IMR-90 (cell line): ENCODE measurements around the gene TRAF6.

Experiments
- CEBPB ChIP-seq: IDR thresholded peaks from 2 replicates; pipeline ENCODE4 v1.6.1; 2012; ENCODE audit warnings: low read depth, low read length, improper control_type of control experiment
- CHD1 ChIP-seq: IDR thresholded peaks from 2 replicates; pipeline ENCODE4 v1.6.1; 2012; ENCODE audit warnings: low read depth, low read length, improper control_type of control experiment
- CTCF ChIP-seq: conservative IDR thresholded peaks from 2 replicates; pipeline ENCODE4 v1.5.1; 2012; ENCODE audit warnings: mild to moderate bottlenecking, low read depth, low read length, improper control_type of control experiment
- MXI1 ChIP-seq: IDR thresholded peaks from 2 replicates; pipeline ENCODE4 v1.6.1; 2012; ENCODE audit warnings: low read depth, mild to moderate bottlenecking, low read length, moderate library complexity, borderline replicate concordance
- POLR2A ChIP-seq: IDR thresholded peaks from 2 replicates; pipeline ENCODE4 v1.6.1; 2012; ENCODE audit warnings: mild to moderate bottlenecking, low read depth, low read length
- RCOR1 ChIP-seq: IDR thresholded peaks from 2 replicates; pipeline ENCODE4 v1.6.1; 2012; ENCODE audit warnings: mild to moderate bottlenecking, low read length, improper control_type of control experiment; ENCODE audit not compliant: insufficient replicate concordance

DNA sequence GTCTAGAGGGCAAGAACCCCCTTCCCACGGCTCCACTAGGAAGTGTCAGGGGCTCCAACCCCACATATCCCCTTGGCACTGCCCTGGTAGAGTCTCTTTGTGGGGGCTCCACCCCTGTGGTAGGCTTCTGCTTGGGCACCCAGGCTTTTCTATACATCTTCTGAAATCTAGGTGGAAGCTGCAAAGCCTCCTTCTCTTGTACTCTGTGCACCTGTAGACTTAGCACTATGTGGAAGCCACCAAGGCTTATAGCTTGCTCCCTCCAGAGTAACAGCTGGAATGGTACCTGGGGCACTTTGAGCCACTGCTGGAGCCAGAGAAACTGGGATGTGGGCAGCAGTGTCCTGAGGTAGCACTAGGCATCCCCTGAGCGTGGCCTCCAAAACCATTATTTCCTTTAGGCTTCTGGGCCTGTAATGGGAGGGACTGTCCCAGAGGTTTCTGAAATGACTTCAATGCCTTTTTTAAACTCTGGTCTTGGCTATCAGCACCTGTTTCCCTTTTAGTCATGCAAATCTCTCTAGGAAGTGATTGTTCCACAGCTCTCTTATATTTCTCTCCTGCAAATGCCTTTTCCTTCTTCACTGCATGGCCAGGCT is 68.4 kb downstream of the TRAF6 start:
- TF ChIP-seq CHD1: no peak
- TF ChIP-seq POLR2A: no peak
- no peak for TF ChIP-seq CEBPB
- no peak for TF ChIP-seq CTCF
- TF ChIP-seq RCOR1: no peak
- TF ChIP-seq MXI1: no peak
